ENCODE results near the gene PLPP6. TPM values are rescaled to one million over a fixed set of nuclear protein-coding genes. Genes with fewer than 3 reads are reported as not detected.
A peak's percentile ranks its signal among the peaks of the same experiment; 100 is the strongest.

The PLPP6 gene
- total and polyA plus RNA-seq, 2 donors (not counting 3 experiments of a cell fraction or from before 2014, with no cell fraction given) = 6.3 to 6.4 TPM

DNA sequence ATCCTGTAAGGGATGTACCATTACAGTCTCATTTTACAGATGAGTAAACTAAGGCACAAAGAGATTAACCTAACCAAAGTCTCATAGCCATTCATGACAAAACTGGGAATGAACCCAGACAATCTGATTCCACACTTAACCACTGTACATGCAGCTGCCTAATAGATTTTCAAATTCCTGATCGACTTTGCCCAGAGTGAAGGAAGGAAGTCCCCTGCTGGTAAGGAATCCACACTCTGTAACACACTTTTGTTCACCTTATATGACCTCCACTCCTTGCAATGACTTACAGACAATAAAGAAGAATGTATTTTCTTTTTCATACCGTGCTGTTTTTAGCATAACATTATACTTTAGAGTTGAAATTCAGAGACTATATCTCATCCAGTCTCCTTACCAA, 31.3 kb upstream of the PLPP6 start:
- no TSS peak for BruUV-seq (replicated peaks)

More for the DNA sequence above, 31.3 kb upstream of the PLPP6 start:
- dilution Hi-C loops (cut with MboI; ENCODE audit: extremely low pct_ligation_motif_present, low sequenced_read_pairs) (no loop called here), intact Hi-C loops (cut with micrococcal nuclease) (no loop called here)
- TF ChIP-seq FOS (IDR thresholded peaks at IDR 0.05; ENCODE audit: borderline replicate concordance, insufficient read depth, low read length) = no peak
- TF ChIP-seq, protein P1, sequence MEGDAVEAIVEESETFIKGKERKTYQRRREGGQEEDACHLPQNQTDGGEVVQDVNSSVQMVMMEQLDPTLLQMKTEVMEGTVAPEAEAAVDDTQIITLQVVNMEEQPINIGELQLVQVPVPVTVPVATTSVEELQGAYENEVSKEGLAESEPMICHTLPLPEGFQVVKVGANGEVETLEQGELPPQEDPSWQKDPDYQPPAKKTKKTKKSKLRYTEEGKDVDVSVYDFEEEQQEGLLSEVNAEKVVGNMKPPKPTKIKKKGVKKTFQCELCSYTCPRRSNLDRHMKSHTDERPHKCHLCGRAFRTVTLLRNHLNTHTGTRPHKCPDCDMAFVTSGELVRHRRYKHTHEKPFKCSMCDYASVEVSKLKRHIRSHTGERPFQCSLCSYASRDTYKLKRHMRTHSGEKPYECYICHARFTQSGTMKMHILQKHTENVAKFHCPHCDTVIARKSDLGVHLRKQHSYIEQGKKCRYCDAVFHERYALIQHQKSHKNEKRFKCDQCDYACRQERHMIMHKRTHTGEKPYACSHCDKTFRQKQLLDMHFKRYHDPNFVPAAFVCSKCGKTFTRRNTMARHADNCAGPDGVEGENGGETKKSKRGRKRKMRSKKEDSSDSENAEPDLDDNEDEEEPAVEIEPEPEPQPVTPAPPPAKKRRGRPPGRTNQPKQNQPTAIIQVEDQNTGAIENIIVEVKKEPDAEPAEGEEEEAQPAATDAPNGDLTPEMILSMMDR (IDR thresholded peaks at IDR 0.05; ENCODE audit: extremely low read depth in 1 of 2, insufficient read depth in 1 of 2, low read depth in 1 of 2, low read length in 2 of 2) = no peak
- TF ChIP-seq POLR2A (IDR thresholded peaks at IDR 0.05; ENCODE audit: low read depth, low read length) = no peak
- no peak for TF ChIP-seq GATA2 (IDR thresholded peaks at IDR 0.05; ENCODE audit: insufficient read depth, insufficient read length, low read depth, low read length)
- TF ChIP-seq POLR2AphosphoS5 (IDR thresholded peaks at IDR 0.05; ENCODE audit: insufficient read depth, low read depth, low read length) = no peak
- TF ChIP-seq JUN (IDR thresholded peaks at IDR 0.05; ENCODE audit: borderline replicate concordance, insufficient read depth, insufficient read length, low read depth) = no peak
- TF ChIP-seq, protein P2, sequence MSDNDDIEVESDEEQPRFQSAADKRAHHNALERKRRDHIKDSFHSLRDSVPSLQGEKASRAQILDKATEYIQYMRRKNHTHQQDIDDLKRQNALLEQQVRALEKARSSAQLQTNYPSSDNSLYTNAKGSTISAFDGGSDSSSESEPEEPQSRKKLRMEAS (IDR thresholded peaks at IDR 0.05; ENCODE audit: insufficient read depth, insufficient read length) = no peak
- no peak for TF ChIP-seq EZH2 (IDR thresholded peaks at IDR 0.05; ENCODE audit: borderline replicate concordance, low read depth, low read length, severe bottlenecking)
- no peak for TF ChIP-seq MYC (IDR thresholded peaks at IDR 0.05; ENCODE audit: low read depth, low read length)
- DNase-seq (ENCODE audit: low read depth, low spot score) (peak; percentile 4), FAIRE-seq (no peak)
- no peaks in the 10 kb centered on the region for H3K4me1 ChIP-seq (ENCODE audit: control insufficient read depth, extremely low read depth, insufficient read depth, low read length)
- H3K4me2 ChIP-seq (ENCODE audit: insufficient read depth, low read length) = no peak overlapping the region
- no peaks in the 10 kb centered on the region for H3K79me2 ChIP-seq (ENCODE audit: control insufficient read depth, insufficient read depth, low read length)
- POLR2A ChIA-PET = no interaction called here
- no peak overlapping the region for H3K9ac ChIP-seq (replicated peaks; ENCODE audit: extremely low read depth, insufficient read depth, low read length)
- no peaks in the 10 kb centered on the region for H3K36me3 ChIP-seq (ENCODE audit: control insufficient read depth in 2 of 2, extremely low read depth in 1 of 2, insufficient read depth in 2 of 2, low read length in 2 of 2)
- CTCF ChIA-PET = no interaction called here
- no peaks in the 10 kb centered on the region for H4K20me1 ChIP-seq (replicated peaks; ENCODE audit: control insufficient read depth, extremely low read depth, insufficient read depth, low read length)
- H3K27ac ChIP-seq (ENCODE audit: insufficient read depth, low read depth, low read length) = no peak overlapping the region
- H2AFZ ChIP-seq (ENCODE audit: low read depth, low read length) = peak overlapping the region; percentile 11
- no peaks in the 10 kb centered on the region for H3K9me3 ChIP-seq (replicated peaks; ENCODE audit: control insufficient read depth, insufficient read depth, low read length)
- no peaks in the 10 kb centered on the region for H3K9me1 ChIP-seq (replicated peaks; ENCODE audit: control insufficient read depth, extremely low read depth, insufficient read depth, low read length)
- no peak overlapping the region for H3K4me3 ChIP-seq (replicated peaks in 1 of 3; ENCODE audit: insufficient read depth in 1 of 3, low read depth in 1 of 3, low read length in 3 of 3)
- no peaks in the 10 kb centered on the region for H3K27me3 ChIP-seq (ENCODE audit: control insufficient read depth in 2 of 2, insufficient read depth in 2 of 2, low read length in 2 of 2)
